Dedifferentiated amniotic fluid mesenchymal stem cell (primary cell): Measurements from ENCODE around the gene DNAH6.
A peak's percentile ranks its signal among the peaks of the same experiment; 100 is the strongest.

Source experiments
- DNase-seq: peaks from one replicate; pipeline ENCODE4 v3.0.0-alpha.2; 2016; ENCODE audit errors: extremely low spot score

DNAH6 gene

GRCh38 chr2:84690225-84690624 is 173.9 kb downstream of the DNAH6 start:
- DNase-seq: no peak

GRCh38 chr2:84694088-84694622 is 177.9 kb downstream of the DNAH6 start:
- DNase-seq: no peak

- no peak for DNase-seq
These were observed 181.6 kb downstream of the DNAH6 start for GRCh38 chr2:84697895-84698294.

GRCh38 chr2:84700006-84700405 is 183.7 kb downstream of the DNAH6 start:
- DNase-seq: no peak

- peak; percentile 98 for DNase-seq
These were observed 185.6 kb downstream of the DNAH6 start for GRCh38 chr2:84701880-84702279.

GRCh38 chr2:84702941-84703340 is 186.6 kb downstream of the DNAH6 start:
- DNase-seq: no peak

GRCh38 chr2:84703831-84704230 is 187.5 kb downstream of the DNAH6 start:
- no peak for DNase-seq

GRCh38 chr2:84704505-84705244 is 188.4 kb downstream of the DNAH6 start:
- no peak for DNase-seq

- no peak for DNase-seq
These were observed 189.6 kb downstream of the DNAH6 start for GRCh38 chr2:84705858-84706257.

GRCh38 chr2:84708442-84708841 is 192.1 kb downstream of the DNAH6 start:
- DNase-seq: no peak

- no peak for DNase-seq
These were observed 195.4 kb downstream of the DNAH6 start for GRCh38 chr2:84711651-84712050.

- DNase-seq: no peak
These were observed 197.1 kb downstream of the DNAH6 start for GRCh38 chr2:84713441-84713840.

GRCh38 chr2:84716564-84716963 is 200.3 kb downstream of the DNAH6 start:
- DNase-seq: no peak

GRCh38 chr2:84717302-84717701 is 201.0 kb downstream of the DNAH6 start:
- DNase-seq: no peak

GRCh38 chr2:84719434-84719833 is 203.1 kb downstream of the DNAH6 start:
- DNase-seq: no peak

GRCh38 chr2:84723831-84724230 is 207.5 kb downstream of the DNAH6 start:
- no peak for DNase-seq

GRCh38 chr2:84725717-84726116 is 209.4 kb downstream of the DNAH6 start:
- DNase-seq: no peak

GRCh38 chr2:84727315-84727714 is 211.0 kb downstream of the DNAH6 start:
- no peak for DNase-seq

- DNase-seq: no peak
These were observed 212.9 kb downstream of the DNAH6 start for GRCh38 chr2:84729224-84729623.

GRCh38 chr2:84731185-84731584 is 214.9 kb downstream of the DNAH6 start:
- DNase-seq: no peak

GRCh38 chr2:84732897-84733778 is 216.8 kb downstream of the DNAH6 start:
- no peak for DNase-seq

- DNase-seq: no peak
These were observed 219.1 kb downstream of the DNAH6 start for GRCh38 chr2:84735389-84735788.
